SK-N-SH (cell line): ENCODE results near the gene NAV2.

Experiments
- CTCF ChIP-seq: fragments of 200-600 bp; sonication (generic); IDR thresholded peaks from 2 replicates; pipeline ENCODE4 v1.6.1; 2017; ENCODE audit warnings: antibody characterized with exemption, mild to moderate bottlenecking, moderate library complexity
- JUND ChIP-seq: IDR thresholded peaks from 2 replicates; pipeline ENCODE4 v1.4.0; 2012
- MAX ChIP-seq: IDR thresholded peaks from 2 replicates; pipeline ENCODE4 v1.4.0; 2012; ENCODE audit warnings: low read depth
- MXI1 ChIP-seq: IDR thresholded peaks from 2 replicates; pipeline ENCODE4 v1.6.1; 2012; ENCODE audit warnings: mild to moderate bottlenecking, low read depth, low read length, improper control_type of control experiment
- PBX3 ChIP-seq: IDR thresholded peaks from 2 replicates; pipeline ENCODE4; 2012
- POLR2AphosphoS5 ChIP-seq: IDR thresholded peaks from 2 replicates; pipeline ENCODE4 v1.6.1; 2012; ENCODE audit warnings: low read depth, low read length
- RAD21 ChIP-seq: IDR thresholded peaks from 2 replicates; pipeline ENCODE4 v1.6.1; 2012; ENCODE audit warnings: mild to moderate bottlenecking, low read length
- REST ChIP-seq: IDR thresholded peaks from 2 replicates; pipeline ENCODE4 v1.6.1; 2012; ENCODE audit warnings: mild to moderate bottlenecking, low read depth, low read length, moderate library complexity
- RFX5 ChIP-seq: IDR thresholded peaks from 2 replicates; pipeline ENCODE4 v1.6.1; 2012; ENCODE audit warnings: mild to moderate bottlenecking, improper control_type of control experiment, low read length
- TAF1 ChIP-seq: IDR thresholded peaks from 2 replicates; pipeline ENCODE4 v1.6.1; 2012; ENCODE audit warnings: low read depth, mild to moderate bottlenecking, low read length, moderate library complexity, borderline replicate concordance
- TCF12 ChIP-seq: IDR thresholded peaks from 2 replicates; pipeline ENCODE4 v1.4.0; 2012
- USF1 ChIP-seq: IDR thresholded peaks from 2 replicates; pipeline ENCODE4 v1.4.0; 2012; ENCODE audit warnings: low read depth, borderline replicate concordance
- USF2 ChIP-seq: fragments of 150-350 bp; IDR thresholded peaks from 2 replicates; pipeline ENCODE4 v1.6.1; 2017; ENCODE audit warnings: antibody characterized with exemption, low read length, low read depth, borderline replicate concordance
- YY1 ChIP-seq: IDR thresholded peaks from 2 replicates; pipeline ENCODE4 v1.4.0; 2012; ENCODE audit warnings: low read depth, mild to moderate bottlenecking

- TF ChIP-seq USF1 = no peak
- TF ChIP-seq YY1 = no peak
- no peak for TF ChIP-seq PBX3
- TF ChIP-seq MAX = no peak
- TF ChIP-seq TCF12 = no peak
- no peak for TF ChIP-seq POLR2AphosphoS5
- TF ChIP-seq RFX5 = no peak
- TF ChIP-seq MXI1 = no peak
- no peak for TF ChIP-seq JUND
- no peak for TF ChIP-seq TAF1
- TF ChIP-seq CTCF = no peak
- peak; percentile 97 for TF ChIP-seq REST
- TF ChIP-seq RAD21 = no peak
- no peak for TF ChIP-seq USF2
These were observed 53.6 kb downstream of the NAV2 start for GRCh38 chr11:19766206-19766605.
